ENCODE data around the gene CD164. TPM values are rescaled to one million over a fixed set of nuclear protein-coding genes. Genes with fewer than 3 reads are reported as not detected.

Gene CD164
- total RNA-seq, result 249 and 251 TPM in 2 replicates

GRCh38 chr6:109381747-109382575 is at the start of gene CD164:
Gene CD164 (minus strand): TSS chr6:109382467. CDS start chr6:109382378, 89 bp downstream.
- Mint-ChIP-seq H3K27ac (peak within 1 kb of the TSS; percentile 98), H3K9me3 (no peaks in the 10 kb centered on the region), H3K36me3 (ENCODE audit: low read depth) (peaks cover 32% of the 10 kb centered on the region), H3K4me1 (ENCODE audit: low read depth) (peaks cover 51% of the 10 kb centered on the region), H3K27me3 (ENCODE audit: insufficient read depth) (peaks cover 6% of the 10 kb centered on the region), H3K4me3 (peak within 1 kb of the TSS; percentile 97)
- DNase-seq (ENCODE audit: low spot score), result peak; percentile 90
- intact Hi-C loops (cut with micrococcal nuclease), result loop anchor here (1.0 to 10.0 kb wide), 12 partner anchors 9 to 1559 kb away; partner anchors contain the start of genes AFG1L, CDC40, SEC63 and SNX3

GRCh38 chr6:109429496-109429895 is 47.2 kb upstream of the CD164 start:
- no peaks in the 10 kb centered on the region for H3K9me3 Mint-ChIP-seq
- H3K36me3 Mint-ChIP-seq (ENCODE audit: low read depth), result no peaks in the 10 kb centered on the region
- intact Hi-C loops (cut with micrococcal nuclease), result no loop called here
- peaks cover 22% of the 10 kb centered on the region for H3K27me3 Mint-ChIP-seq (ENCODE audit: insufficient read depth)
- no peak overlapping the region for H3K4me3 Mint-ChIP-seq
- DNase-seq (ENCODE audit: low spot score), result no peak
- H3K27ac Mint-ChIP-seq, result no peak overlapping the region
- H3K4me1 Mint-ChIP-seq (ENCODE audit: low read depth), result peaks cover 5% of the 10 kb centered on the region

GRCh38 chr6:109428889-109429477 is 46.7 kb upstream of the CD164 start:
- intact Hi-C loops (cut with micrococcal nuclease), result no loop called here
- Mint-ChIP-seq H3K4me1 (ENCODE audit: low read depth) (peaks cover 5% of the 10 kb centered on the region), H3K27ac (no peak overlapping the region), H3K9me3 (no peaks in the 10 kb centered on the region), H3K4me3 (no peak overlapping the region), H3K27me3 (ENCODE audit: insufficient read depth) (peaks cover 18% of the 10 kb centered on the region), H3K36me3 (ENCODE audit: low read depth) (no peaks in the 10 kb centered on the region)
- no peak for DNase-seq (ENCODE audit: low spot score)

GRCh38 chr6:109424946-109425345 is 42.7 kb upstream of the CD164 start:
- no peak overlapping the region for H3K27ac Mint-ChIP-seq
- no peak for DNase-seq (ENCODE audit: low spot score)
- intact Hi-C loops (cut with micrococcal nuclease), result no loop called here
- H3K4me1 Mint-ChIP-seq (ENCODE audit: low read depth), result peaks cover 5% of the 10 kb centered on the region
- H3K9me3 Mint-ChIP-seq, result no peaks in the 10 kb centered on the region
- H3K4me3 Mint-ChIP-seq, result no peak overlapping the region
- H3K36me3 Mint-ChIP-seq (ENCODE audit: low read depth), result no peaks in the 10 kb centered on the region
- H3K27me3 Mint-ChIP-seq (ENCODE audit: insufficient read depth), result peaks cover 7% of the 10 kb centered on the region

DNA sequence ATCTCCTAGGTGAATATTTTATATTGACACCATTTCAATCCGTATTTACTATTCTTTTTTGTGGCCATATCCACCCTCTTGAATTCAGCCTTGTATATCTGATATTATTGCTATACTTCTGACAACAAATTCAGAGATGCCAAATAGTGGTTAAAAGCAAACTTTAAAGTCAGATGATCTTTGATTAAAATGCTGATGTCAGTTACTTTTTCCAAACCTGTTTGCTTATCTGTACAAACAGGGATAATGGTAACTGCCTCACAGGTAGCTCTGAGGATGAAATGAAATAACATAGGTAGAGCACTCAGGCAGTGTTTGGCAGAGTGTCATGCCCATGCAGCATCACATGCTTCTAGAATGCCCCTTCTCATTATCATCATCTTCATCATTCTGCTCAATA is 38.9 kb upstream of the CD164 start:
- Mint-ChIP-seq H3K27ac (no peak overlapping the region), H3K4me1 (ENCODE audit: low read depth) (peaks cover 5% of the 10 kb centered on the region), H3K36me3 (ENCODE audit: low read depth) (no peaks in the 10 kb centered on the region), H3K9me3 (no peaks in the 10 kb centered on the region), H3K27me3 (ENCODE audit: insufficient read depth) (peaks cover 12% of the 10 kb centered on the region), H3K4me3 (no peak overlapping the region)
- intact Hi-C loops (cut with micrococcal nuclease), result no loop called here
- no peak for DNase-seq (ENCODE audit: low spot score)

DNA sequence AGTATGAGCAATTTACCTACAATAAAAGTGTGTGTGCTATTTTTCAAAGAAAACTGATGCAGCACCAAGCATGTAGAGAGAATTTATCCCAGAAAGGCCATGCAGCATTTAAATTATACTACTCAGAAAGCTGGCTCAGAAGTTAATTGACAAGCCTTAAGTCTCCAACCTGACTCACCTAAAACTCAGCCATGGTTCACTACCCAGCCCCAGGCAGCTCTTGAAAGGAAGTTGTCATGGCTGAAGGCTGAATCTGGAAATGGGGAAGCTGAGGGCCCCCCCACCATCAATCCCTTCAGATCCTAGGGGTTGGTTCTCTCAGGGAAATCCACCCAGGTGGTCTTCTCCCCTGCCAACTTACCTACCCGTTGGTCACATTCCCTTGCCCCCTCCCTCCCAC is 38.5 kb upstream of the CD164 start:
- Mint-ChIP-seq H3K27ac (no peak overlapping the region), H3K36me3 (ENCODE audit: low read depth) (no peaks in the 10 kb centered on the region), H3K9me3 (no peaks in the 10 kb centered on the region), H3K4me3 (no peak overlapping the region), H3K27me3 (ENCODE audit: insufficient read depth) (peaks cover 10% of the 10 kb centered on the region), H3K4me1 (ENCODE audit: low read depth) (peaks cover 5% of the 10 kb centered on the region)
- no peak for DNase-seq (ENCODE audit: low spot score)
- intact Hi-C loops (cut with micrococcal nuclease), result no loop called here

DNA sequence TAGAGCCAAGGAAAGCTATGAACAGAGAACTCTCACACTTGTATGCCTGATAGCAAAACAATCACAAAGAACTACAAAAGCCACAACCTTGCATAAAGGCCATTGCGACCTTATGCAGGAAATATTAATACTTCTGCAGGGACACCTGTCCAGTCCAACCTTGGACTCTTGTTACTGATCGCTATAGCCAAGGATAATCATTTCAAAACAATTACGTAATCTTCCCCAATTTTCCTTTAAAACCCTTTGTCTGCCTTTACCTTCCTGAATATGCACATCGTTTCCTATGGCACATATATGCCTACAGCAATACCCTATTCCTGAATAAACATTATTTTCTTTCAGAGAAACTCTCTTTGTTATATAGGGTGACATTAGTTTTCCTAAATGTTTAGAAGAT is 35.4 kb upstream of the CD164 start:
- Mint-ChIP-seq H3K4me1 (ENCODE audit: low read depth) (no peaks in the 10 kb centered on the region), H3K4me3 (no peak overlapping the region), H3K9me3 (no peaks in the 10 kb centered on the region), H3K27me3 (ENCODE audit: insufficient read depth) (peaks cover 15% of the 10 kb centered on the region), H3K36me3 (ENCODE audit: low read depth) (no peaks in the 10 kb centered on the region), H3K27ac (no peak overlapping the region)
- intact Hi-C loops (cut with micrococcal nuclease), result no loop called here
- DNase-seq (ENCODE audit: low spot score), result no peak

- Mint-ChIP-seq H3K4me1 (ENCODE audit: low read depth) (no peaks in the 10 kb centered on the region), H3K9me3 (no peaks in the 10 kb centered on the region), H3K36me3 (ENCODE audit: low read depth) (no peaks in the 10 kb centered on the region), H3K27me3 (ENCODE audit: insufficient read depth) (peaks cover 25% of the 10 kb centered on the region), H3K27ac (no peak overlapping the region), H3K4me3 (no peak overlapping the region)
- intact Hi-C loops (cut with micrococcal nuclease), result no loop called here
- DNase-seq (ENCODE audit: low spot score), result no peak
Measured at GRCh38 chr6:109411034-109411433, 28.8 kb upstream of the CD164 start.

DNA sequence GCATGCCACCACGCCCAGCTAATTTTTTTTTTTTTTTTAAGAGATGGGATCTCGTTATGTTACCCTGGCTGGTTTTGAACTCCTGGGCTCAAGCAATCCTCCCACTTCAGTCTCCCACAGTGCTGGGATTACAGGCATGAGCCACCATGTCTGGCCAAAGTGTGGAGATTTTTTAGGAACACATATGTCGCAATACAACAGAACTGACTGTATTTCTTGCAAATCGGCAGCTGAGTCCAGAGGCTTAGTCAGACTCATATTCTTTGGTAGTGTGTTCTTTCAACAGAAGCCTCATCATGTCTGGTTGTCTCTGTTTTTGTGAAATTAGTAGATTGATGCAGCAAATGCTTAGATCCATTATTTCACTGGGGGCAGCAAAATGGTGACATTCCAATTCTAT is 23.9 kb upstream of the CD164 start:
- Mint-ChIP-seq H3K27ac (no peak overlapping the region), H3K27me3 (ENCODE audit: insufficient read depth) (peaks cover 11% of the 10 kb centered on the region), H3K36me3 (ENCODE audit: low read depth) (no peaks in the 10 kb centered on the region), H3K4me3 (no peak overlapping the region), H3K9me3 (no peaks in the 10 kb centered on the region), H3K4me1 (ENCODE audit: low read depth) (no peaks in the 10 kb centered on the region)
- no peak for DNase-seq (ENCODE audit: low spot score)
- intact Hi-C loops (cut with micrococcal nuclease), result no loop called here

GRCh38 chr6:109397020-109397419 is 14.8 kb upstream of the CD164 start:
- Mint-ChIP-seq H3K4me1 (ENCODE audit: low read depth) (peaks cover 5% of the 10 kb centered on the region), H3K9me3 (no peaks in the 10 kb centered on the region), H3K4me3 (no peak overlapping the region), H3K27me3 (ENCODE audit: insufficient read depth) (no peaks in the 10 kb centered on the region), H3K27ac (no peak overlapping the region), H3K36me3 (ENCODE audit: low read depth) (no peaks in the 10 kb centered on the region)
- intact Hi-C loops (cut with micrococcal nuclease), result no loop called here
- DNase-seq (ENCODE audit: low spot score), result no peak

- no peaks in the 10 kb centered on the region for H3K27me3 Mint-ChIP-seq (ENCODE audit: insufficient read depth)
- intact Hi-C loops (cut with micrococcal nuclease), result no loop called here
- peaks cover 5% of the 10 kb centered on the region for H3K4me1 Mint-ChIP-seq (ENCODE audit: low read depth)
- no peaks in the 10 kb centered on the region for H3K36me3 Mint-ChIP-seq (ENCODE audit: low read depth)
- no peaks in the 10 kb centered on the region for H3K9me3 Mint-ChIP-seq
- DNase-seq (ENCODE audit: low spot score), result no peak
- H3K27ac Mint-ChIP-seq, result no peak overlapping the region
- no peak overlapping the region for H3K4me3 Mint-ChIP-seq
Measured at GRCh38 chr6:109396046-109396718, 13.9 kb upstream of the CD164 start.

- no peaks in the 10 kb centered on the region for H3K9me3 Mint-ChIP-seq
Measured at GRCh38 chr6:109393886-109394281, 11.6 kb upstream of the CD164 start.

More at GRCh38 chr6:109393886-109394281, 11.6 kb upstream of the CD164 start:
- H3K36me3 Mint-ChIP-seq (ENCODE audit: low read depth), result no peaks in the 10 kb centered on the region
- no peak overlapping the region for H3K4me3 Mint-ChIP-seq
- H3K4me1 Mint-ChIP-seq (ENCODE audit: low read depth), result peaks cover 5% of the 10 kb centered on the region
- no peak for DNase-seq (ENCODE audit: low spot score)
- H3K27me3 Mint-ChIP-seq (ENCODE audit: insufficient read depth), result peaks cover 3% of the 10 kb centered on the region
- H3K27ac Mint-ChIP-seq, result no peak overlapping the region
- intact Hi-C loops (cut with micrococcal nuclease), result no loop called here
